ENCODE results near the gene FOXO3.

- TF ChIP-seq CTCF (conservative IDR thresholded peaks at IDR 0.05 in 1 of 2, IDR thresholded peaks at IDR 0.05 in 1 of 2; ENCODE audit: low read depth in 1 of 2, low read length in 2 of 2) = no peak
- no peak for TF ChIP-seq EZH2 (IDR thresholded peaks at IDR 0.05; ENCODE audit: low read length, missing control alignments)
These were observed 109.0 kb downstream of the FOXO3 start for GRCh38 chr6:108669673-108670072.
